Endothelial cell of umbilical vein (primary cell): ENCODE results near the gene FNBP1L. TPM values are rescaled to one million over a fixed set of nuclear protein-coding genes. Genes with fewer than 3 reads are reported as not detected.

Experiments used
- BruUV-seq: library from RNA; stranded (reverse); fragments of 400-500 nt; replicated peaks from 2 replicates; lab custom pipeline; 2021; lab: Mats Ljungman, UMichigan
- CTCF ChIA-PET: fragments of 300-600, 350-600 bp; sonication (Branson Sonifier 250); formaldehyde crosslinking; loops from one replicate; lab custom pipeline; 2021; ENCODE audit warnings: antibody characterized with exemption, inconsistent platforms; lab: Charles Lee
- POLR2A ChIA-PET: fragments of 300-600, 350-600 bp; sonication (Branson Sonifier 250); formaldehyde crosslinking; loops from one replicate; lab custom pipeline; 2021; ENCODE audit warnings: antibody characterized with exemption, inconsistent platforms; lab: Charles Lee
- DNase-seq: peaks from one replicate; pipeline ENCODE4 v3.0.0-alpha.2; 2011; ENCODE audit warnings: low read depth, low spot score
- FAIRE-seq: peaks from 2 replicates; lab custom pipeline; 2011; peaks lifted over from hg19 to GRCh38; lab: Jason Lieb, UNC
- H2AFZ ChIP-seq: 2 replicates; pipeline ENCODE4 v1.6.0; 2012; ENCODE audit warnings: low read depth, low read length, control low read depth, inconsistent platforms
- H3K27ac ChIP-seq: 2 replicates; pipeline ENCODE4 v1.5.1; 2011; ENCODE audit warnings: low read depth, mild to moderate bottlenecking, control low read depth, low read length, moderate library complexity; ENCODE audit not compliant: insufficient read depth
- H3K27me3 ChIP-seq, 2 experiments: 2 replicates each; pipeline versions ENCODE4 v1.6.0 to v1.6.1; 2011; ENCODE audit warnings: low read length in 2 of 2, mixed read lengths in 1 of 2; ENCODE audit not compliant: control insufficient read depth in 2 of 2, insufficient read depth in 2 of 2
- H3K36me3 ChIP-seq, 2 experiments: 2 replicates in 1 of 2; 3 replicates in 1 of 2; pipeline ENCODE4 v1.5.1; 2011; ENCODE audit warnings: low read length in 2 of 2, mild to moderate bottlenecking in 1 of 2, moderate library complexity in 1 of 2; ENCODE audit not compliant: control insufficient read depth in 2 of 2, insufficient read depth in 2 of 2; ENCODE audit errors: extremely low read depth in 1 of 2
- H3K4me1 ChIP-seq: 3 replicates; pipeline ENCODE4 v1.5.1; 2011; ENCODE audit warnings: mild to moderate bottlenecking, low read length; ENCODE audit not compliant: control insufficient read depth, insufficient read depth; ENCODE audit errors: extremely low read depth
- H3K4me2 ChIP-seq: 2 replicates; pipeline ENCODE4 v1.6.1; 2011; ENCODE audit warnings: low read length, control low read depth, mixed read lengths; ENCODE audit not compliant: insufficient read depth
- H3K4me3 ChIP-seq, 3 experiments: fragments of 200-600 bp in 1 of 3; sonication (generic), shearing (Covaris generic) in 1 of 3; replicated peaks in 1 of 3; 2 replicates each; pipeline ENCODE4 v1.5.1; 2011 to 2016; ENCODE audit warnings: control low read depth in 3 of 3, low read length in 3 of 3, mild to moderate bottlenecking in 2 of 3, inconsistent platforms in 1 of 3, low read depth in 1 of 3, moderate library complexity in 1 of 3; ENCODE audit not compliant: insufficient read depth in 1 of 3
- H3K79me2 ChIP-seq: 2 replicates; pipeline ENCODE4 v1.6.0; 2012; ENCODE audit warnings: low read length, inconsistent platforms; ENCODE audit not compliant: control insufficient read depth, insufficient read depth
- H3K9ac ChIP-seq: replicated peaks from 2 replicates; pipeline ENCODE3; 2011; ENCODE audit warnings: low read length, control low read depth; ENCODE audit not compliant: insufficient read depth; ENCODE audit errors: extremely low read depth
- H3K9me1 ChIP-seq: replicated peaks from 3 replicates; pipeline ENCODE4 v1.6.0; 2011; ENCODE audit warnings: mild to moderate bottlenecking, low read length; ENCODE audit not compliant: control insufficient read depth, insufficient read depth; ENCODE audit errors: extremely low read depth
- H3K9me3 ChIP-seq: replicated peaks from 2 replicates; pipeline ENCODE4 v1.5.1; 2012; ENCODE audit warnings: low read length, inconsistent platforms; ENCODE audit not compliant: control insufficient read depth, insufficient read depth
- H4K20me1 ChIP-seq: replicated peaks from 2 replicates; pipeline ENCODE3; 2011; ENCODE audit warnings: mild to moderate bottlenecking, low read length; ENCODE audit not compliant: control insufficient read depth, insufficient read depth; ENCODE audit errors: extremely low read depth
- EZH2 ChIP-seq: IDR thresholded peaks from 2 replicates; pipeline ENCODE4 v1.6.1; 2012; ENCODE audit warnings: borderline replicate concordance, low read depth, mild to moderate bottlenecking, moderate library complexity, low read length, inconsistent platforms; ENCODE audit not compliant: severe bottlenecking
- FOS ChIP-seq: IDR thresholded peaks from 2 replicates; pipeline ENCODE4 v1.6.1; 2011; ENCODE audit warnings: mild to moderate bottlenecking, low read length, moderate library complexity, borderline replicate concordance; ENCODE audit not compliant: insufficient read depth
- GATA2 ChIP-seq: IDR thresholded peaks from 2 replicates; pipeline ENCODE4 v1.7.0; 2011; ENCODE audit warnings: low read depth, mild to moderate bottlenecking, moderate library complexity, mixed read lengths, low read length; ENCODE audit not compliant: insufficient read length, insufficient read depth
- JUN ChIP-seq: IDR thresholded peaks from 2 replicates; pipeline ENCODE4 v1.6.1; 2011; ENCODE audit warnings: borderline replicate concordance, low read depth; ENCODE audit not compliant: insufficient read length, insufficient read depth
- MAX ChIP-seq: IDR thresholded peaks from 2 replicates; pipeline ENCODE4 v1.6.1; 2011; ENCODE audit not compliant: insufficient read depth, insufficient read length
- MYC ChIP-seq: IDR thresholded peaks from one replicate; pipeline ENCODE4 v1.6.1; 2011; ENCODE audit warnings: mild to moderate bottlenecking, low read depth, low read length
- POLR2A ChIP-seq: IDR thresholded peaks from 2 replicates; pipeline ENCODE4 v1.6.1; 2012; ENCODE audit warnings: low read depth, mild to moderate bottlenecking, control low read depth, low read length
- POLR2AphosphoS5 ChIP-seq: IDR thresholded peaks from 2 replicates; pipeline ENCODE4 v1.6.1; 2012; ENCODE audit warnings: low read depth, mild to moderate bottlenecking, control low read depth, low read length, moderate library complexity; ENCODE audit not compliant: insufficient read depth
- dilution Hi-C: fragments of 300-500 bp; cut with MboI; formaldehyde crosslinking; loops from one replicate; pipeline ENCODE4 v1.15.0; 2019; ENCODE audit warnings: low sequenced_read_pairs; ENCODE audit not compliant: extremely low pct_ligation_motif_present
- intact Hi-C: fragments of 100-400 bp; cut with micrococcal nuclease; formaldehyde crosslinking; loops from one replicate; pipeline ENCODE4 v1.10.0; 2022
- polyA plus RNA-seq, 4 experiments: library from polyadenylated mRNA; depleted of rRNA in 3 of 4; stranded (reverse) in 3 of 4; unstranded in 1 of 4; fragments of >200 nt; gene quantifications; 2 replicates each; pipeline versions ENCODE4 v1.2.1 to v1.2.3, GENCODE V29; 2011 to 2012; ENCODE audit warnings: missing spikeins in 1 of 4
- total RNA-seq: library from RNA; stranded (reverse); gene quantifications from 2 replicates; pipeline ENCODE4 v1.2.3, GENCODE V29; 2021
- TF ChIP-seq, protein P1 (sequence below), 2 donors: IDR thresholded peaks; 1 replicate in 1 of 2; 2 replicates in 1 of 2; pipeline ENCODE4 v1.5.1; 2011; ENCODE audit warnings: low read length in 2 of 2, mild to moderate bottlenecking in 2 of 2, moderate library complexity in 2 of 2, control low read depth in 1 of 2, inconsistent platforms in 1 of 2, low read depth in 1 of 2; ENCODE audit not compliant: insufficient read depth in 1 of 2; ENCODE audit errors: extremely low read depth in 1 of 2

FNBP1L gene
- total and polyA plus RNA-seq, 2 donors (not counting 3 experiments of a cell fraction or from before 2014, with no cell fraction given): 28.1 to 56.4 TPM

DNA sequence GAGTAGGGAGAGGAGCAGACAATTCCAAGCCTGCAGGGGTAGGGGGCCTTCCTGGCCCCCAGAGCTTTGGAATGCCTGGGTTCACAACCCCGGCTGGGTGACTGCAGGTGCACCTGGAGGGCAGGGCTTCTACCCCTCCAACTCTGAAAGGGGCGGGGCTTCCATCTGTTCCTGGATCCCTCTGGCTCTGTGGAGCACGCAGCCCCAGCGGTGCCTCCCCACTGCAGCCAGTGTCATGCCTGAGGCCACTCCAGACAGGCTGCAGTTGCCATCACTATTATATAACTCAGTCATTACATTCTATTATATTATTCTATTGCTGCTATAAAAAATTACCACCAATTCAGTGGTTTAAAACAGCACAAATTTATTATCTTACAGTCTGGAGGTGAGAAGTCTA lies 12.5 kb upstream of the FNBP1L start:
- no peaks in the 10 kb centered on the region for H3K9me3 ChIP-seq
- no peak overlapping the region for H3K27ac ChIP-seq
- H3K36me3 ChIP-seq: no peaks in the 10 kb centered on the region
- no peaks in the 10 kb centered on the region for H3K79me2 ChIP-seq
- no peak for DNase-seq
- no peak overlapping the region for H3K4me3 ChIP-seq
- no peak overlapping the region for H3K9ac ChIP-seq
- dilution Hi-C loops: no loop called here
- peaks cover 2 to 12% of the 10 kb centered on the region in 2 experiments for H3K27me3 ChIP-seq
- no peaks in the 10 kb centered on the region for H3K4me1 ChIP-seq
- no peaks in the 10 kb centered on the region for H4K20me1 ChIP-seq
- no peak for FAIRE-seq
- no peak overlapping the region for H3K4me2 ChIP-seq
- BruUV-seq: no TSS peak
- intact Hi-C loops: loop anchor here (5.0 kb wide), 1 partner anchor 353 kb away; no protein-coding TSS in a partner anchor
- ChIA-PET CTCF (interaction anchor here (2.4 to 8.8 kb wide), 3 partner anchors 131 to 409 kb away, joined by 9 to 93 read pairs (median 16); no protein-coding TSS in a partner anchor), POLR2A (no interaction called here)
- H3K9me1 ChIP-seq: no peaks in the 10 kb centered on the region
- TF ChIP-seq POLR2A: no peak
- no peak for TF ChIP-seq JUN
- no peak for TF ChIP-seq EZH2
- no peak for TF ChIP-seq GATA2
- TF ChIP-seq, protein P1, sequence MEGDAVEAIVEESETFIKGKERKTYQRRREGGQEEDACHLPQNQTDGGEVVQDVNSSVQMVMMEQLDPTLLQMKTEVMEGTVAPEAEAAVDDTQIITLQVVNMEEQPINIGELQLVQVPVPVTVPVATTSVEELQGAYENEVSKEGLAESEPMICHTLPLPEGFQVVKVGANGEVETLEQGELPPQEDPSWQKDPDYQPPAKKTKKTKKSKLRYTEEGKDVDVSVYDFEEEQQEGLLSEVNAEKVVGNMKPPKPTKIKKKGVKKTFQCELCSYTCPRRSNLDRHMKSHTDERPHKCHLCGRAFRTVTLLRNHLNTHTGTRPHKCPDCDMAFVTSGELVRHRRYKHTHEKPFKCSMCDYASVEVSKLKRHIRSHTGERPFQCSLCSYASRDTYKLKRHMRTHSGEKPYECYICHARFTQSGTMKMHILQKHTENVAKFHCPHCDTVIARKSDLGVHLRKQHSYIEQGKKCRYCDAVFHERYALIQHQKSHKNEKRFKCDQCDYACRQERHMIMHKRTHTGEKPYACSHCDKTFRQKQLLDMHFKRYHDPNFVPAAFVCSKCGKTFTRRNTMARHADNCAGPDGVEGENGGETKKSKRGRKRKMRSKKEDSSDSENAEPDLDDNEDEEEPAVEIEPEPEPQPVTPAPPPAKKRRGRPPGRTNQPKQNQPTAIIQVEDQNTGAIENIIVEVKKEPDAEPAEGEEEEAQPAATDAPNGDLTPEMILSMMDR (IDR thresholded peaks at IDR 0.05; ENCODE audit: extremely low read depth in 1 of 2, insufficient read depth in 1 of 2, low read depth in 1 of 2, low read length in 2 of 2): no peak
- no peak for TF ChIP-seq FOS
- no peak for TF ChIP-seq MYC
- TF ChIP-seq MAX: no peak
- TF ChIP-seq POLR2AphosphoS5: no peak
- no peak overlapping the region for H2AFZ ChIP-seq
